HCT116 (cell line): Measurements from ENCODE around the gene TFAP2B. TPM values are rescaled to one million over a fixed set of nuclear protein-coding genes. Genes with fewer than 3 reads are reported as not detected.

ENCODE experiments used
- ATAC-seq: fragments of 200-7000 bp; cut with Tn5 transposase; 2 replicates; pipeline ENCODE4 v1.9.1; 2020; ENCODE audit warnings: mild to moderate bottlenecking, moderate library complexity
- BruUV-seq: library from RNA; stranded (reverse); fragments of 400-500 nt; replicated peaks from 2 replicates; lab custom pipeline; 2021; lab: Mats Ljungman, UMichigan
- CTCF ChIA-PET: fragments of 300-600 bp; sonication (Branson Sonifier 250); formaldehyde crosslinking; loops from one replicate; lab custom pipeline; 2021; ENCODE audit warnings: antibody characterized with exemption; lab: Charles Lee
- POLR2A ChIA-PET: fragments of 300-600, 350-600 bp; sonication (Branson Sonifier 250); formaldehyde crosslinking; loops from one replicate; lab custom pipeline; 2021; ENCODE audit warnings: antibody characterized with exemption; lab: Charles Lee
- RAD21 ChIA-PET, 2 experiments: fragments of 300-600 bp; sonication (Branson Sonifier 250); formaldehyde crosslinking; loops; one replicate each; lab custom pipeline; 2023; ENCODE audit warnings: low total read pairs in 2 of 2; ENCODE audit not compliant: uncharacterized antibody in 2 of 2, unreplicated experiment in 2 of 2, low non-redundant PET in 1 of 2; lab: Charles Lee
- DNase-seq: peaks from one replicate; pipeline ENCODE4 v3.0.0-alpha.2; 2010; ENCODE audit warnings: low read depth, low spot score
- H2AFZ ChIP-seq: fragments of 200-600 bp; shearing (Covaris generic), sonication (generic); 2 replicates; pipeline ENCODE4 v1.6.1; 2017; ENCODE audit warnings: low read depth, mixed run types, mixed read lengths, antibody characterized with exemption, low read length; ENCODE audit not compliant: poor library complexity, severe bottlenecking
- H3K27ac ChIP-seq: 2 replicates; pipeline ENCODE4 v1.5.1; 2012; ENCODE audit warnings: low read depth, low read length
- H3K27me3 ChIP-seq: fragments of 200-600 bp; sonication (generic); 2 replicates; pipeline ENCODE4 v1.6.1; 2016; ENCODE audit warnings: mixed run types, low read length, mixed read lengths; ENCODE audit not compliant: insufficient read depth
- H3K36me3 ChIP-seq, 2 experiments: fragments of 200-500 bp in 1 of 2; fragments of 200-600 bp in 1 of 2; sonication (Bioruptor generic) in 1 of 2; sonication (generic) in 1 of 2; 2 replicates each; pipeline versions ENCODE4 v1.5.1 to v1.6.1; 2014 to 2016; ENCODE audit warnings: low read length in 2 of 2, inconsistent platforms in 1 of 2, mixed read lengths in 1 of 2, mixed run types in 1 of 2; ENCODE audit not compliant: insufficient read depth in 2 of 2, control insufficient read depth in 1 of 2
- H3K4me1 ChIP-seq, 2 experiments: fragments of 200-600 bp in 1 of 2; sonication (generic) in 1 of 2; 2 replicates each; pipeline versions ENCODE4 v1.5.1 to v1.6.1; 2012 to 2017; ENCODE audit warnings: low read length in 2 of 2, inconsistent platforms in 1 of 2, mild to moderate bottlenecking in 1 of 2, mixed read lengths in 1 of 2, mixed run types in 1 of 2, moderate library complexity in 1 of 2; ENCODE audit not compliant: insufficient read depth in 2 of 2, control insufficient read depth in 1 of 2
- H3K4me2 ChIP-seq: fragments of 200-600 bp; sonication (generic); 2 replicates; pipeline ENCODE4 v1.6.1; 2017; ENCODE audit warnings: mixed run types, low read length, mixed read lengths
- H3K4me3 ChIP-seq, 2 experiments: fragments of 200-600 bp in 1 of 2; sonication (generic) in 1 of 2; replicated peaks in 1 of 2; 2 replicates each; pipeline ENCODE4 v1.5.1; 2011 to 2016; ENCODE audit warnings: low read length in 2 of 2, control low read depth in 1 of 2, low read depth in 1 of 2, mild to moderate bottlenecking in 1 of 2, mixed read lengths in 1 of 2, mixed run types in 1 of 2
- H3K79me2 ChIP-seq: fragments of 200-600 bp; sonication (generic); 2 replicates; pipeline ENCODE4 v1.6.1; 2017; ENCODE audit warnings: mild to moderate bottlenecking, mixed run types, low read length, moderate library complexity, mixed read lengths; ENCODE audit not compliant: insufficient read depth
- H3K9ac ChIP-seq: fragments of 200-600 bp; sonication (generic); 2 replicates; pipeline ENCODE4 v1.6.1; 2016; ENCODE audit warnings: low read length, mixed read lengths
- H3K9me2 ChIP-seq: fragments of 200-600 bp; sonication (generic), shearing (Covaris generic); 2 replicates; pipeline ENCODE4 v1.6.1; 2017; ENCODE audit warnings: mixed run types, mild to moderate bottlenecking, moderate library complexity; ENCODE audit not compliant: insufficient read depth
- H3K9me3 ChIP-seq, 2 experiments: fragments of 200-500 bp in 1 of 2; fragments of 200-600 bp in 1 of 2; sonication (Bioruptor generic) in 1 of 2; sonication (generic) in 1 of 2; 2 replicates each; pipeline ENCODE4 v1.6.1; 2014 to 2017; ENCODE audit warnings: low read length in 2 of 2, mixed read lengths in 2 of 2, inconsistent platforms in 1 of 2, low read depth in 1 of 2, mild to moderate bottlenecking in 1 of 2, mixed run types in 1 of 2, moderate library complexity in 1 of 2; ENCODE audit not compliant: control insufficient read depth in 1 of 2, insufficient read depth in 1 of 2
- H4K20me1 ChIP-seq: fragments of 200-600 bp; sonication (generic), shearing (Covaris generic); 2 replicates; pipeline ENCODE4 v1.6.1; 2017; ENCODE audit warnings: mixed run types, mild to moderate bottlenecking, moderate library complexity; ENCODE audit not compliant: insufficient read depth
- CBX3 ChIP-seq: IDR thresholded peaks from 2 replicates; pipeline ENCODE4 v1.6.1; 2012; ENCODE audit warnings: low read depth
- CEBPB ChIP-seq: IDR thresholded peaks from 2 replicates; pipeline ENCODE4 v1.6.1; 2012; ENCODE audit warnings: low read depth
- EGR1 ChIP-seq: IDR thresholded peaks from 2 replicates; pipeline ENCODE4 v1.6.1; 2012; ENCODE audit warnings: low read depth
- ELF1 ChIP-seq: IDR thresholded peaks from 2 replicates; pipeline ENCODE4 v1.6.1; 2012; ENCODE audit warnings: low read depth, borderline replicate concordance
- EZH2 ChIP-seq: fragments of 200-600 bp; sonication (generic); IDR thresholded peaks from 2 replicates; pipeline ENCODE4 v1.6.1; 2017; ENCODE audit warnings: antibody characterized with exemption, mixed run types
- EZH2phosphoT487 ChIP-seq: fragments of 200-600 bp; IDR thresholded peaks from 2 replicates; pipeline ENCODE4 v1.6.1; 2018; ENCODE audit warnings: antibody characterized with exemption, borderline replicate concordance
- JUND ChIP-seq: IDR thresholded peaks from 2 replicates; pipeline ENCODE4 v1.6.1; 2012
- POLR2A ChIP-seq: IDR thresholded peaks from 2 replicates; pipeline ENCODE4 v1.7.0; 2011; ENCODE audit warnings: borderline replicate concordance; ENCODE audit not compliant: insufficient read depth, insufficient read length; ENCODE audit errors: extremely low read depth
- POLR2AphosphoS5 ChIP-seq: IDR thresholded peaks from 2 replicates; pipeline ENCODE4 v1.6.1; 2011; ENCODE audit warnings: mild to moderate bottlenecking, low read depth, low read length, moderate library complexity
- RAD21 ChIP-seq: IDR thresholded peaks from 2 replicates; pipeline ENCODE4 v1.6.1; 2012; ENCODE audit warnings: low read depth, mild to moderate bottlenecking
- SIN3A ChIP-seq: IDR thresholded peaks from 2 replicates; pipeline ENCODE4 v1.6.1; 2012; ENCODE audit warnings: low read depth
- SP1 ChIP-seq: IDR thresholded peaks from 2 replicates; pipeline ENCODE4 v1.6.1; 2012; ENCODE audit warnings: low read depth
- SRF ChIP-seq: IDR thresholded peaks from 2 replicates; pipeline ENCODE4 v1.6.1; 2012; ENCODE audit warnings: low read depth
- TCF7L2 ChIP-seq: IDR thresholded peaks from 2 replicates; pipeline ENCODE4 v1.7.0; 2011; ENCODE audit warnings: borderline replicate concordance, inconsistent platforms; ENCODE audit not compliant: insufficient read depth, insufficient read length; ENCODE audit errors: extremely low read depth
- YY1 ChIP-seq: IDR thresholded peaks from 2 replicates; pipeline ENCODE4 v1.6.1; 2011; ENCODE audit warnings: low read length, low read depth, moderate library complexity, mild to moderate bottlenecking; ENCODE audit not compliant: insufficient replicate concordance; ENCODE audit errors: extremely low read depth
- ZFX ChIP-seq: fragments of 450-650 bp; IDR thresholded peaks from 2 replicates; pipeline ENCODE4 v1.6.1; 2017
- ZNF274 ChIP-seq: fragments of 200-500 bp; sonication (Bioruptor generic); IDR thresholded peaks from 2 replicates; pipeline ENCODE4 v1.6.1; 2014; ENCODE audit warnings: mild to moderate bottlenecking, low read depth, low read length, inconsistent platforms
- intact Hi-C: fragments of 100-400 bp; cut with micrococcal nuclease; formaldehyde crosslinking; loops from 2 replicates; pipeline ENCODE4 v1.10.0; 2022
- total RNA-seq: library from RNA; stranded (reverse); gene quantifications from one replicate; pipeline ENCODE4 v1.2.1, GENCODE V29; 2021; ENCODE audit not compliant: unreplicated experiment
- TF ChIP-seq, protein P1 (sequence below): IDR thresholded peaks from 2 replicates; pipeline ENCODE4 v1.6.1; 2012
- TF ChIP-seq, protein P2 (sequence below): IDR thresholded peaks from 2 replicates; pipeline ENCODE4 v1.6.1; 2012; ENCODE audit warnings: low read depth
- TF ChIP-seq, protein P3 (sequence below): IDR thresholded peaks from 2 replicates; pipeline ENCODE4 v1.6.1; 2012

The TFAP2B gene
- total RNA-seq, 1 experiment from 2014 or later, result not detected

DNA sequence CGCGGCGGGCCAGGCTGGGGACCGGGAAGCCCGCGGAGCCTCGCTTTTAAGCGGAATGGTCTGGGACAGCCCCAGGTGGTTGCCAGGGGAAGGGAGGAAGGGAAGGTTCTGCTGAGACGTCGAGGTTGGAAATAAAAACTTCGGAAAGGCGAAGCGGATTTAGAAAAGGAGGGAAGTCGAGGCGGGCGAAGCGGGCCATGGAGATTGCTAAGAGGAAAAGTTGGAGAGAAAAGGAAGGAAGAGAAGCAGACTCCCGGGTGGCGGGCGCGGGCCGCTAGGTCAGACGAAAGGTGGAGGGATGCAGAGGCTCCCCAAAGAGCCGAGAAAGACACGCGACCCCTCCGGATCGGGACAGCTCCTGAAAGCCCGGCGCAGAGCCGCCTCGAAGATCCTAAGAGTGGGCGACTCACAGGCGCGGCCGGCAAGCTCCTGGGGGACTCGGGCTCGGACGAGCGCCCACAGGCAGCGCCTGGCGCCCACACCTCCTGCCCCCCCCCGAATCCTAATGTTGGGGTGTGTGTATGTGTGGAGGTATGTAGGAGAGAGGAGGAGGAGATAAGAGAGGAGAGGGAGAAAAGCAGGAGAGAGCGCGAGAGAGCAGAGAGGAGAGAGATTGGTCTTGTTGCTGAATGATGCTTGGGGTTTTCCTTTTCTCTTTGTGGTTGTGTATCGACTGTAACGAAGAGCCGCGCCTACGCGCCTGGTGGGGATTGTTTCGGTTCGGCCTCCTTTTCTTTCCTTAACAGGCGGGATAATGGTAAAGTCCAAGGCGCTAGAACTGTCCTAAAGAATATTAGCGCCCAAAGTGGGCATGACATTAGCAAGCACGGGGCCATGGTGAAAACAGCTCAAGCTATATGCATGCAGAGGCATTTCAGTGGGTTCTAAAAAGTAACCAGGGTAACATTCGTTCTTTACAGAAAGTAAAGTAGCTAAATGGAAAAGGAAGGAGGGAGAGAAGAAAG lies 1.5 kb downstream of the TFAP2B start:
- Histone ChIP-seq H3K36me3 (no peaks in the 10 kb centered on the region; a peak in 1 of 4 replicates), H3K79me2 (no peaks in the 10 kb centered on the region), H2AFZ (no peak overlapping the region), H3K9me3 (no peaks in the 10 kb centered on the region), H3K27ac (no peak overlapping the region), H3K9ac (no peak overlapping the region), H3K27me3 (no peaks in the 10 kb centered on the region), H3K4me1 (no peaks in the 10 kb centered on the region), H3K4me3 (no peak overlapping the region), H4K20me1 (no peaks in the 10 kb centered on the region), H3K9me2 (no peaks in the 10 kb centered on the region), H3K4me2 (no peak overlapping the region)
- POLR2A ChIA-PET, result no interaction called here
- BruUV-seq, result no TSS peak
- no peak for TF ChIP-seq POLR2AphosphoS5
- TF ChIP-seq EZH2phosphoT487, result no peak
- no peak for TF ChIP-seq EGR1
- TF ChIP-seq CEBPB, result no peak
- no peak for TF ChIP-seq POLR2A
- TF ChIP-seq CBX3, result no peak
- no peak for TF ChIP-seq YY1
- no peak for TF ChIP-seq EZH2
- TF ChIP-seq ZFX, result no peak
- no peak for TF ChIP-seq TCF7L2
- TF ChIP-seq, protein P1, sequence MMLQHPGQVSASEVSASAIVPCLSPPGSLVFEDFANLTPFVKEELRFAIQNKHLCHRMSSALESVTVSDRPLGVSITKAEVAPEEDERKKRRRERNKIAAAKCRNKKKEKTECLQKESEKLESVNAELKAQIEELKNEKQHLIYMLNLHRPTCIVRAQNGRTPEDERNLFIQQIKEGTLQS, result no peak
- TF ChIP-seq, protein P2, sequence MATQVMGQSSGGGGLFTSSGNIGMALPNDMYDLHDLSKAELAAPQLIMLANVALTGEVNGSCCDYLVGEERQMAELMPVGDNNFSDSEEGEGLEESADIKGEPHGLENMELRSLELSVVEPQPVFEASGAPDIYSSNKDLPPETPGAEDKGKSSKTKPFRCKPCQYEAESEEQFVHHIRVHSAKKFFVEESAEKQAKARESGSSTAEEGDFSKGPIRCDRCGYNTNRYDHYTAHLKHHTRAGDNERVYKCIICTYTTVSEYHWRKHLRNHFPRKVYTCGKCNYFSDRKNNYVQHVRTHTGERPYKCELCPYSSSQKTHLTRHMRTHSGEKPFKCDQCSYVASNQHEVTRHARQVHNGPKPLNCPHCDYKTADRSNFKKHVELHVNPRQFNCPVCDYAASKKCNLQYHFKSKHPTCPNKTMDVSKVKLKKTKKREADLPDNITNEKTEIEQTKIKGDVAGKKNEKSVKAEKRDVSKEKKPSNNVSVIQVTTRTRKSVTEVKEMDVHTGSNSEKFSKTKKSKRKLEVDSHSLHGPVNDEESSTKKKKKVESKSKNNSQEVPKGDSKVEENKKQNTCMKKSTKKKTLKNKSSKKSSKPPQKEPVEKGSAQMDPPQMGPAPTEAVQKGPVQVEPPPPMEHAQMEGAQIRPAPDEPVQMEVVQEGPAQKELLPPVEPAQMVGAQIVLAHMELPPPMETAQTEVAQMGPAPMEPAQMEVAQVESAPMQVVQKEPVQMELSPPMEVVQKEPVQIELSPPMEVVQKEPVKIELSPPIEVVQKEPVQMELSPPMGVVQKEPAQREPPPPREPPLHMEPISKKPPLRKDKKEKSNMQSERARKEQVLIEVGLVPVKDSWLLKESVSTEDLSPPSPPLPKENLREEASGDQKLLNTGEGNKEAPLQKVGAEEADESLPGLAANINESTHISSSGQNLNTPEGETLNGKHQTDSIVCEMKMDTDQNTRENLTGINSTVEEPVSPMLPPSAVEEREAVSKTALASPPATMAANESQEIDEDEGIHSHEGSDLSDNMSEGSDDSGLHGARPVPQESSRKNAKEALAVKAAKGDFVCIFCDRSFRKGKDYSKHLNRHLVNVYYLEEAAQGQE, result no peak
- TF ChIP-seq RAD21, result no peak
- TF ChIP-seq ELF1, result no peak
- TF ChIP-seq, protein P3, sequence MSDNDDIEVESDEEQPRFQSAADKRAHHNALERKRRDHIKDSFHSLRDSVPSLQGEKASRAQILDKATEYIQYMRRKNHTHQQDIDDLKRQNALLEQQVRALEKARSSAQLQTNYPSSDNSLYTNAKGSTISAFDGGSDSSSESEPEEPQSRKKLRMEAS, result no peak
- no peak for TF ChIP-seq SP1
- TF ChIP-seq SIN3A, result no peak
- TF ChIP-seq ZNF274, result no peak
- no peak for TF ChIP-seq JUND
- TF ChIP-seq SRF, result no peak
- RAD21 ChIA-PET, result no interaction called here
- intact Hi-C loops, result loop anchor here (10.0 kb wide), 1 partner anchor 1035 kb away; no protein-coding TSS in a partner anchor
- ATAC-seq, result no peak
- CTCF ChIA-PET, result no interaction called here
- DNase-seq, result no peak
